ENCODE results near the gene AGRN. TPM values are rescaled to one million over a fixed set of nuclear protein-coding genes. Genes with fewer than 3 reads are reported as not detected.

AGRN gene
- polyA plus RNA-seq, 3 donors: 188 to 295 (median 282) TPM

DNA sequence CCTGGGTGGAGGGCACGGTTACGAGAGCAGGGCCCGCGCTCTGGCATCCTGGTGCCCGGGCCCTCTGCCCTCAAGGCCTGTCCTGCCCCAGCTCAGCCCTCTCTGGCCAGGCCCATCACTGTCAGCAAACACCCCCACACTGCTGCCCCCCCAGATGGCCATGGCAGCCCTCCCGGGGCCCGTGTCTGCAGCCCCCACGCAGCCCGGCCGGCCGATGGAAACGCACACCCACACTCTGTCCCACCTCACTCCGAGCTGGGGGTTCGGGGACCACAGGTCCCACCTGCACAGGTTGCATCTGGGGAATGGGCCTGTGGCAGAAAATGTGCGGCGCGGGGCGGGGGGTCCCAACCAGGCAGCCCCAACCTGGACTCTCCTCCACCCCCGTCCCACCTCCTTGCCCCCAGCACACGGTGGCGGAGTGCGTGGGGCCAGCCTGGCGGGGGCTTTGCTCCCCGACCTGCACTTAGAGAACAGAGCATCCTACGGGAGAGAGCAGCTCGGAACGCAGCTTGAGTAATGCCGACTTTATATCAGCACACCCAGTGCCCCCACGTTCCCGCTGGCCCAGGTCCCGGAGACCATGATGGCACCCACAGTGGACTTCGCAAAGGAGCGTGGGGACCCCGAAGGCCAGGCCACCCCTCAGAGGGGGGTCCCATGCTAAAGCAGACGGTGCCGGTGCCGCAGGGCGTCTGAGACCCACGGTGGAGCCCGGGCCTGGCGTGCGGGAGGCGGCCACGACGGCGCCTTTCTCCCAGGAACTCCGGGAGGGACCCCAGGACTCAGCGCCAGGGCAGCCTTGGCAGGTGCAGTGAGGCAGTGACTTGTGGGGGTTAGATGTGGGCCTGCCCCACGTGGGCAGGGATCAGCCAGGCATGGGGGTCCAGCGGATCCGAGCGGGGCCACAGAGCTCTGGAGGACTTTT is 61.7 kb downstream of the AGRN start:
- no peak for DNase-seq (ENCODE audit: extremely low read depth in 1 of 11, low read depth in 9 of 11, low spot score in 4 of 11)

DNA sequence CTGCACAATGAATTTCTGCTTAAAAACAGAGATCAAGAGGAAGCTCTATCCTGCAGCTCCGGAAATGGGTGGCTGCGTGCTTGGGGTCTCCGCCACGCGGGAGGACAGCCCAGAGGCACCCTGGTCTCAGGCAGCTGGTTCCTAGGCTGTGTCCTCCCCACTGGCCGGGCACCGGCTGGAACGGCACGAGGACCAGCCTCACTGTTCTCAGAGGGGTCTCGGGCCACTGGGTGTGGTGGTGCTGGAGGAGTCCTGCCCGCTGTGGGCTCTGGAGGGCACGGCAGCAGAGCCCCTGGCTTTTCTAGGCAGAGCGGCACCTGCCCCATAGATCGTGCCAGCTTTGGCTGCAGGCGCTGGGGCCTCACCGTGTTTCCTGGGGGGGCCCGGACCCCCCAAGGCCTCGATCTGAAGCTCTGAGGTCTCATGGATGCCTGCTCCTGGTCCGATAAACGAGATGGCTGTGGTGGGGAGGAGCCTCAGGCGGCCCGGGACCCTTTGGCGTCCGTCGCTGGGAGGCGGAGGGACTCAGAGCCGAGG is 62.4 kb downstream of the AGRN start:
- DNase-seq (ENCODE audit: extremely low read depth in 1 of 11, low read depth in 9 of 11, low spot score in 4 of 11): no peak

GRCh38 chr1:1082776-1083415 is 63.0 kb downstream of the AGRN start:
- no peak for DNase-seq (ENCODE audit: extremely low read depth in 1 of 11, low read depth in 9 of 11, low spot score in 4 of 11)

DNA sequence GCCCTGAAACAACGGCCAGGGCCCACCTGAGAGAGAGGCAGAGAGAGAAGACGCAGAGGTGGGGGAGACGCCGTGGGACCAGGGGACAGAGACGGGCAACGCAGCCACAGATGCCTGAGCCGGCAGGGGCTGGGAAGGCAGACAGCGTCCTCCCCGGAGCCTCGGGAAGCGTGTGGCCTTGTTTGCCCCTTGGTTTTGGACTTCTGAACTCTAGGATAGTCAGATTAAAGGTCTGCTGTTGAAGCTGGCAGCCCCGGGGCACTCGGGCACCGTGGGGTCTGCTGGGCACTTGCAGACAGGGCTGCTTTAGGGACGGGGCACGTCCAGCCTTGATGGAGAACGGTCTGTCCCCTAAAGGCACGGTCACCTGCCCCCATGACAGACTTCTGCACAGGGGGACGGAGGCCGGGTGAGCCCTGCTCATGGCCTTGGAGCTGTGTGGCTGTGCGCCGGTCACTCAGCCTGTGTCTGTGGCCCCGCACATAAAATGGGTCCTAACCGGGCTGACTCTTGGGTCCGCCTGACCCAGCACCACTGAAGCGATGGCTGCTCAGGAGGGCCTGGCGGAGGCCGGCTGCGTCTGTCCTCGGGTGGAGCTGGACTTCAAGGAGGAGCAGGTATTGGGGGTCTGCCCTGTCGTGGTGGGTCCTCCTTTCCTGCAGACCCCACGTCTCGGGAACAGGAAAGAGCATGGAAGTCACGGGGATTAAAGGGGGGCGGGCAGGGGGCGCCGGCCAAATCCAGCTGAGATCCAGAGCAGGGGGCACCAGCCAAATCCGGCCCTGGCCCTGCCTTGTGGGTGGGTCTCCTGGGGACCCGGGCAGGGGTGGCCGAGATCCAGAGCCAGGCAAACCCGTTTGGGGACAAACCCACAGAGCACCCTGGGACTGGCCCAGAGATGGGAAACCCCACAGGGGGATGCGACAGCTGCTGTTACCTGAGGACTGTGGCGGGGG is 63.8 kb downstream of the AGRN start:
- no peak for DNase-seq (ENCODE audit: extremely low read depth in 1 of 11, low read depth in 9 of 11, low spot score in 4 of 11)

DNA sequence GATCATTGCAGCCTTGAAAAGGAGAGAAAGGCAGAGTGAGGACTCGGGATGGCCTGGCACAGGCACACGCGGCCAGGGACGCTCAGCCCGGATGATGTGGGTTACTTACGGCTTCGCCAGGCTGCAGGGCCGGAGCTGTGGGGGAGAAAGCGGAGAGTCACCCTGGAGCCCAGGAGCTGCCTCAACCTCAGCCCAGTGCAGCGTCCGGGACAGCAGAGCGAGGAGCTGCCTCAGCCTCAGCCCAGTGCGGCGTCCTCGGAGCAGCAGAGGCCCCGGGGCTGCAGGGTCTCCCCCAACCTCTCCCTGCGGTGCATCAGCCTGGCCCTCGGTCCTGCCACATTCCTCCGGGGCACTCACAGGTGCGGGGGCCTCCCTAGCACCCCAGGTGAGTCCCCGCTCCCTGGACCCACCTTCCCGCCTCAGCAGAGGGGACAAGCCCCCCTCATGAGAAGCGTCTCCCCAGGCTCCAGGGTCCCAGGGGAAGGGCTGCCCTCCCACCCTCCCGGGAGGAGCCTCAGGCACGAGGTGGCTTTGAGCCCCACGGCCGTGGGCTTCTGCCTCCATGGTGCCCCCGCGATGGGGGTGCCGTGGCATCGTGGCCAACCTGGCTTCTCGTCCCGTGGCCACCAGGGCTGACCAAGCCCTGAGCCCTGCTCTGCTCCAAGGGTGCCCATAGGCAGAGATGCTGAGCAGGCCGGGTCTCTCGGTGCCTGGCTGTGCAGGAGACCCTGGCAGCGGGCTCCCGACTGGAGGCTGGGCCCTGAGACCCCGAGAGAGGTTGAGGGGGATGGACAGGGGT is 64.7 kb downstream of the AGRN start:
- no peak for DNase-seq (ENCODE audit: extremely low read depth in 1 of 11, low read depth in 9 of 11, low spot score in 4 of 11)

DNA sequence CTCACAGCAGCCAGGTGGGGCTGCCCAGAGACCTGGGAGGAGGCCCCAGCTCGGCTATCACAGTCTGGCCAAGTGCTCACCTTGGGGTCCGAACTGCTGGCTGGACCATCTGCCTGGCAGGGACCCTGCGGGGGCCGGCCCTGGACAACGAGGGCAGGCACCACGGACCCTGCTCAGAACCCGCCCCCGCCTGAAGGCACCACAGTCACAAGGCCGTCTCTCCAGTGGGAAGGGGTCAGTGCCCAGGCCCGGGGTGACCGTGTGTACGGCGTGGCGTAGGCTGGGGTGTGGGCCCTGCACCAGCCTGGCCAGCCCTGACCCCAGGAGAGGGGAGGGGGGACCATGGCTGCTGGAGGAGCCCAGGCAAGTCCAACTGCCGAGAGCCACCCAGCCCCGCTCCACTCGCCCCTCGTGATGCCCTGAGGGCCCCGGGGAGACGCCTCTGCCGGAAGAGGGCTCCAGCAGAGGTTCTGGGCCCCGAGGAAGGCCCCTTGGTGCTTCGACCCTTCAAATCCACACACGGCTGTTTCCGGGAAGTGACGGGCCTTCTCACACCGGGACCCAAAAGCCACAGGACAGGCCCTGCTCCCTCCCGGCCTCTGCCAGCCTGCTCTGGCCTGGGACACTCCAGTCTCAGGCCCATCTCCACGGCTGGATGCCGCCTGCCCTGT is 65.4 kb downstream of the AGRN start:
- no peak for DNase-seq (ENCODE audit: extremely low read depth in 1 of 11, low read depth in 9 of 11, low spot score in 4 of 11)

DNA sequence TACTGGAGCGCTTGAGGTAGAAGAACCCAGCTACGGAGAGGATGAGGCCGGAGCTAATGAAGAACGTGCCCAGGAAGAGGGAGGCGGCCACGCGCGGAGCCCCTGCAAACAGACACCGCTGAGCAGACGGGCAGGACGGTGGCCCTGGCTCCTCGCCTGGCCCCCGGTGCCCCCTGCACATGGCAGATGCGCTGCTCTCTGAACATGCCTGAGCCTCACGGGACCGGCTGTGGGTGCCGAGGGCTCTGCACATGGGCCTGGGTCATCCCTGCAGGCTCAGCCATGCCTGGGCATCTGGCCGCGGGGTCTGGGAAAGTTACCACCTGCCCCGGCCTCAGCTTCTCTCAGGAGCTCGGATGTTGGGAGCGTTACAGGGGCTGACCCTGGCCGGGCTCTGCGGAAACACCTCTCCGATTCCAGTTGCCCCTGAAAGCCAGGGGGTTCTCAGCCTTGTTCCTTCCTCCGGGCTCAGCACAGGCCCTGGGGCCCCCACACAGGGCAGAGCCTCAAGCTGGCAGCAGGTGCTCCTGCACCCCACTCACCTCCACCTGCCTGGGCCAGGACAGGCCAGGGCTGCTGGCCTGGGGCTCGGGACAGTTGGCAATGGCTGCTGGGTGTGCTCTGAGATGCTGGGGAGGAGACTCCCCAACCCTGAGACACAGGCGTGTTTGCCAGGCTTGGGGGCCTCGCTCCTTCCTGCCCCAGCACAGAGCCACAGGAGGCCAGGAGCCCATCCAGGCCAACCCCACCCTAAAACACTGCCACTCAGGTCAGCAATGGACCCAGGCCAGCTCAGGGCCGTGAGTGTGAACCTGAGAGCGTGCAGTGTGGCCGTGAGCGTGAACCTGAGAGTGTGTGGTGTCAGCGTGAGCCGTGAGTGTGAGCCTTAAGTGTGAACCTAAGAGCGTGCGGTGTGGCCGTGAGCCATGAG is 66.3 kb downstream of the AGRN start:
- no peak for DNase-seq (ENCODE audit: extremely low read depth in 1 of 11, low read depth in 9 of 11, low spot score in 4 of 11)

GRCh38 chr1:1086911-1087341 is 67.0 kb downstream of the AGRN start:
- no peak for DNase-seq (ENCODE audit: extremely low read depth in 1 of 11, low read depth in 9 of 11, low spot score in 4 of 11)

DNA sequence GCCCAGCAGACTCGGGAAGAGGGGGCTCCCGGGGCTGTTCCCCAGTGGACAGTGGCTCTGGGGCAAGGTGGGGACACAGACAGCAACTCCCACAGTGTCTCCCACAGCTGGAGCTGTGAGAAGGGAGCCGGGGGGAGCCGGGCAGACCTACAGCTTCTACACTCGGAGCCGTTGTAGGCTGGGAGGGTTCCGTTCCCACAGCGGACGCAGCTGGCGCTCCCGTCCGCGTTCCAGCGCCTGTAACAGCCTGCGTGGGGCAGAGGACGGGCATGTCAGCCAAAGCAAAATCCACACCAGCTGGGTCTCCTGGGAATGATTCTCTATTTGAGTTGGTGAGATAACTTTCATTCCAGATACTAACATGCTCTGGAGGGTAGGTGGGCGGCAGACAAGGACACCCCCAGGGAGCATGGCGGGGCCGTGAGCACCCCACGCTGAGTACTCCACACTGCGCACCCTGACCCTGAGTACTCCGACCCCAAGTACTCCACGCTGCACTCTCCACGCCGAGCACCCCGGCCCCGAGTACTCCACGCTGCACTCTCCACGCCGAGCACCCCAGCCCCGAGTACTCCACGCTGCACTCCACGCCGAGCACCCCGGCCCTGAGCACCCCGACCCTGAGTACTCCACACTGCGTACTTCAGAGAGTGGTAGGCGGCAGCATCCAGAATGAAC is 67.6 kb downstream of the AGRN start:
- no peak for DNase-seq (ENCODE audit: extremely low read depth in 1 of 11, low read depth in 9 of 11, low spot score in 4 of 11)

DNA sequence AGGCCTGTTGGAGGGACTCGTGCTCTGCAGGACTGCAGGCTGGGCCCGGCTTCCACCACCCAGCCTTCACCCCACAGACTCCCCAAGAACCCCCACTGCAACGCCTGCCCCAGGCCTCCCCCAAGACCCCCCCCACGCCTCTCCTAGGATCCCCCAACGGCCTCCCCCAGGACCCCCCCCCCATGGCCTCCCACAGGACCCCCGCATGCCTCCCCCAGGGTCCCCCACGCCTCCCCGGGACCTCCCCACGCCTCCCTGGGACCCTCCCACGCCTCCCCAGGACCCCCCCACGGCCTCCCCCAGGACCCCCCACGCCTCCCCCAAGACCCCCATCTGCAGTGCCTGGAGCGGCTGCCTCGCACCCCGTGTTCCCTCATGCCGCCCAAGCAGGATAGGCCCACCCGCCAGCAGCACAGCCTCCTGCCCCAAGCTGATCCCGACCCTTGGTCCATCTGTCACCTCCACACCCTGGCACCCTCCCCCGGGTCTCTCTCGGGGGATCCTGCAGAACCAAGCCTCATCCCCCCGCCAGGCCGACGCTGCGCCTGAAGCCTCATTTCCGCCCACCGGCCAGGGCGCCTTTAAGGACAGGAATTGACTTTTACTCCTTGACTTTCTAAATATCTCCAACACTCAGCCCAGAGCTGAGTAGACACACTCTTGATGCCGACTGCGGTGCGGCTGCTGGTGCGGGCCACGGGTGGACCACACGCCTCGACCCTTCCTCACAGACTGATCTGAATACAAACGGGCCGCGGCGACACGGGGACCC is 68.3 kb downstream of the AGRN start:
- no peak for DNase-seq (ENCODE audit: extremely low read depth in 1 of 11, low read depth in 9 of 11, low spot score in 4 of 11)

DNA sequence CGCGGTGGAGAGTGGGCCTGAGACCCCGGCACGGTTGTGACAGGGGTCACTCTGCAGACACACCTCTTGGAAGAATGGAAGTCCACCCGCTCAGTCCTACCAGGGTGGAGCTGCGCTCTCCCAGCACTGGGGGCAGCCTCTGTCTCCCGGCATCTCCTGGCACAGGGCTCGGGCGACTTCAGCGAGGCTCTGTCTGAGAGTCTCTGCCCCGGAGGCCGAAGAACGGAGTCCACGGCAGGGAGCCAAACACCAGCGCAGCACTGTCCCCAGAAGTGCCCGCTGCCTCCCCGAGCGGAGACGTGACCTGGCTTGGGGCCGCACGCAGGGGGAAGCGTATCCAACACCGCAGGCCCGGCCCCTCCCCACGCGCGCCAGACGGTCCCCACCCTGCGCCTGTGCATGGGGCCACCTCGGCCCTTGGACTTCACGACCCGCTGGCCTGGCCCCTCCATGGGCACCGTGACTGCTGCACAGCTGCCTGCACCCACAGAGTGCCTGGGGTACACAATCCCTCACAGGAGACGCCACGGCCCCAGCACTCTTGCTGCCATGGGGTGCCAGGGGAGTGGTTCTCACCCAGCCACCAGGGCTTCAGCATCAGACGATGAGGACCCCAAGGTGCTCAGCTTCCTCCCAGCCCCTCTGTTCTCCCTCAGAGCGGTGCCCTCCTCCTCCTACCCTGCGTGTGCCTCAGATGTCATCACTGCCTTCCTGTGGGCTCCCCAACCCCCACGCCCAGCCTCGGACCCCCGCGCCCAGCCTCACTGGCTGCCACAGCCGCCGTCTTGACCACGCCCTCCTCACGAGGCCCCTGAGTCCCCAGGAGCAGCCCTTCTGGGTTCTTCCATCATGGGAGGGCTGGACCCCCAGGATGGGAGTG is 69.1 kb downstream of the AGRN start:
- DNase-seq (ENCODE audit: extremely low read depth in 1 of 11, low read depth in 9 of 11, low spot score in 4 of 11): no peak

DNA sequence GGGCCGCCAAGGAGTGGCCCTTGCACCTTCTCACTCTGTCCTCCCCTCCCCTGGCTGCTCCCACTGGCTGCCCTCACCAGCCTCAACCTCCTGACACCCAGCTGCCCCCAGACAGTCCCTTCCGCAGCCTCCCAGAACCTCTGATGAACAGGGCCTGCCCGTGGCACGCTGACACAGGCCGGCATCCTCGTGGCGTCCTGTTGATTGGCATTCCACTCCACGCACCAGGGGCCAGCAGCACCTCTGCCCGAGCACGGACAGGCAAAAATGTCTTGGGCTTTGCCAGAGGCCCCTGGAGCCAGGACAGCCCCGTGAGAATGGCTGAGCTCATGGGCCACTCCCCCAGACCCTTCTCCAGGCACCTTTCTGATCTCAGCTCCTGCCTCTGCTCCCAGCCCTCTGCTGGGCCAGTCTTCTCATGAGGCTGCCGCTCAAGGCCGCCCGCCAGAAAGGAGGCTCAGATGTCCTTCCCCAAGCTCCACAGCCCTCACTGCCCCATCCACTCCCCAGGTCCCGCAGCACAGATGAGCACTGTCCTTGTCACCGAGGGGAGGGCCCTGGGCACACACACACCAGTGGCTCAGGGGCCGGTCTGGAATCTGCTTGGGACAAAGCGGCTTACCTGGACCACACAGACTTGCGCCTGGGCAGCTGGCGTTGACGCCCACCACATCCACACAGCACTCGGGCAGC is 70.0 kb downstream of the AGRN start:
- no peak for DNase-seq (ENCODE audit: extremely low read depth in 1 of 11, low read depth in 9 of 11, low spot score in 4 of 11)

GRCh38 chr1:1090424-1091343 is 70.8 kb downstream of the AGRN start:
- DNase-seq (ENCODE audit: extremely low read depth in 1 of 11, low read depth in 9 of 11, low spot score in 4 of 11): no peak
